H54 (cell line): ENCODE data around the gene SOD3.
A peak's percentile ranks its signal among the peaks of the same experiment; 100 is the strongest.

Experiments
- DNase-seq: peaks from one replicate; pipeline ENCODE4 v3.0.0; 2011; ENCODE audit warnings: low spot score, mixed read lengths; ENCODE audit not compliant: insufficient read length
- FAIRE-seq: peaks from 3 replicates; lab custom pipeline; 2011; peaks lifted over from hg19 to GRCh38; lab: Jason Lieb, UNC
- POLR2A ChIP-seq: IDR thresholded peaks from 2 replicates; pipeline ENCODE4 v1.6.1; 2011; ENCODE audit warnings: low read depth, mild to moderate bottlenecking, low read length

Gene SOD3

GRCh38 chr4:24769571-24769970 is 25.8 kb upstream of the SOD3 start:
- DNase-seq, result no peak
- FAIRE-seq, result no peak
- no peak for TF ChIP-seq POLR2A

DNA sequence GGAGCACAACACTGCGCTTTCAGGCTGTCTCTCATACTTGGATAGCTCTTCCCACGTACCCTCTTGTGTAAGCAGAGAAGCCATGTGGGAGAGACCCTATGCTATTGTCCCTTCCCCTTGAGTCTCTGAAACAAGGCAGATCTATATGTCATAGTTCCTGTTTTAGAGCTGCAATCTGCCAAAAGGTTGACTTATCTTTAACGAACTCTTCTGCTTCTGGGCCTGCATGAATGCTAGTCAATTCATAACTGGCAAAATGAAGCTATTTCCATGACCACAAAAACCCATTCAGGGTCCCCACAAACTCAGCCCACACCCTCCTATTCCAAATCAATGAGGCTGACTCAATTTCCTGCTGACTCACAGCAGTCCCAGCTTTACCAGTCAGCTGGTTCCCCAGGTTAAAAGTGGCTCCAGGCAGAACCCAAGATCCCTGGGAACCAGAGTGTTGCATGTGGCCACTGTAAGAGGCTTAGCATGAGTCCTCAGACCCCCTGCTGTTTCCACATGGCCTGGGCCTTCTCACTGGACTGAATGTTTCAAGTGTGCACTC is 25.3 kb upstream of the SOD3 start:
- DNase-seq (peak; percentile 25), FAIRE-seq (peak; percentile 68)
- TF ChIP-seq POLR2A, result no peak

DNA sequence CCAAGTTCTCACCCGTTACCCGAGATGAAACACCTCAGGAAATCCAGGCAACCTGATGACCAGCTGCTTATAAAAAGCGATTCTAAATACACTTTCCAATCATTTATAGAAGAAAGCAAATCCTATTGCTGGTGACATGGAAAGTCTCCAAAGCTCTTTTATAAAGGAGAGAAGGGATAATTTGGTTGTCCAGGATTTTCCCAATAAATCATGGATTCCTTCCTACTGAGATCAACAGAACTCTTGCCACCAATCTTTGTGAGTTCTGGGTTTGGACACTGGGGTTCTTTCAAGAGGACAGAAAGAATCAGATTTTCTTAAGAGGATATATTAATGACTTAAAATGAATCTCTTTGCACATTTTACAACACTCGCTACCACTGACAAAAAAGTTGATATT is 24.7 kb upstream of the SOD3 start:
- TF ChIP-seq POLR2A, result no peak
- DNase-seq (no peak), FAIRE-seq (no peak)

- TF ChIP-seq POLR2A, result no peak
- DNase-seq, result no peak
- FAIRE-seq, result no peak
Observed at GRCh38 chr4:24771241-24771640, 24.1 kb upstream of the SOD3 start.

DNA sequence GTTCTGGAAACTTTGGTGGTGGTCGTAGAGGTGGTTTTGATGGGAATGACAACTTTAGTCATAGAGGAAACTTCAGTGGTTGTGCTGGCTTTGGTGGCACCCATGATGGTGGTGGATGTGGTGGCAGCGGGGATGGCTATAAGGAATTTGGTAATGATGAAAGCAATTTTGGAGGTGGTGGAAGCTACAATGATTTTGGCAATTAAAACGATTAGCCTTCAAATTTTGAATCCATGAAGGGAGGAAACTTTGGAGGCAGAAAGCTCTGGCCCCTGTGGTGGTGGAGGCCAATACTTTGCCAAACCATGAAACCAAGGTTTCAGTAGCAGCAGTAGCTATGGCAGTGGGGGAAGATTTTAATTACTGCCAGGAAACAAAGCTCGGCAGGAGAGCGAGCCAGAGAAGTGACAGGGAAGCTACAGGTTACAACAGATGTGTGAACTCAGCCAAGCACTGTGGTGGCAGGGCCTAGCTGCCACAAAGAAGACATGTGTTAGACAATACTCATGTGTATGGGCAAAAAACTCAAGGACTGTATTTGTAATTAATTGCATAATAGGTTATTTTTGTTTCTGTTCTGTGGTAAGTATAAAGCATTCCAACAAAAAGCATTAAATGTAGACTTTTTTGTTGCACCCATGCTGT is 23.2 kb upstream of the SOD3 start:
- no peak for TF ChIP-seq POLR2A
- FAIRE-seq (no peak), DNase-seq (no peak)

DNA sequence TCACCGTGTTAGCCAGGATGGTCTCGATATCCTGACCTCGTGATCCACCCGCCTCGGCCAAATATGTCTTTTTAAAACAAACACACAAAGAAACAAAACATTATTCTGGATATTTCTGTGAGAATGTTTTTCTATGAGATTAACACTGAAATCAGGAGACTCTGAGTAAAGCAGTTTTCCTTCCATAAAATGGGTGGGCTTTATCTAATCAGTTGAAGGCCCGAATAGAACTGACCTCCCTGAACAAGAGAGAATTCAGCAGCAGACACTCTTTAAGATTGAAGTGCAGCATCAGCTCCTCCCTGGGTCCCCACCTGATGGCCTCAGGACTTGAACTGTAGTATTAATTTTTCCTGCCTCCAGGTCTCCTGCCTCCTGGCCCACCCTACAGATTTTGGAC is 22.4 kb upstream of the SOD3 start:
- no peak for FAIRE-seq
- TF ChIP-seq POLR2A, result no peak
- no peak for DNase-seq

- DNase-seq (no peak), FAIRE-seq (no peak)
Observed at GRCh38 chr4:24774452-24774851, 20.9 kb upstream of the SOD3 start.

GRCh38 chr4:24775032-24775605 is 20.3 kb upstream of the SOD3 start:
- no peak for TF ChIP-seq POLR2A
- FAIRE-seq, result no peak
- no peak for DNase-seq

More at GRCh38 chr4:24774452-24774851, 20.9 kb upstream of the SOD3 start:
- TF ChIP-seq POLR2A, result no peak

- DNase-seq (no peak), FAIRE-seq (no peak)
- no peak for TF ChIP-seq POLR2A
Observed at GRCh38 chr4:24775750-24776149, 19.6 kb upstream of the SOD3 start.

GRCh38 chr4:24777536-24778463 is 17.6 kb upstream of the SOD3 start:
- no peak for DNase-seq
- no peak for FAIRE-seq

GRCh38 chr4:24778464-24779225 is 16.7 kb upstream of the SOD3 start:
- no peak for TF ChIP-seq POLR2A
- FAIRE-seq (no peak), DNase-seq (no peak)

More at GRCh38 chr4:24777536-24778463, 17.6 kb upstream of the SOD3 start:
- no peak for TF ChIP-seq POLR2A

- TF ChIP-seq POLR2A, result no peak
- DNase-seq (no peak), FAIRE-seq (no peak)
Observed at GRCh38 chr4:24780936-24781495, 14.4 kb upstream of the SOD3 start.

- TF ChIP-seq POLR2A, result no peak
- no peak for FAIRE-seq
- no peak for DNase-seq
Observed at GRCh38 chr4:24781999-24782745, 13.2 kb upstream of the SOD3 start.
